ENCODE results near the gene CACNG8. TPM values are rescaled to one million over a fixed set of nuclear protein-coding genes. Genes with fewer than 3 reads are reported as not detected.

CACNG8 gene
- total RNA-seq, 4 donors from 2014 or later = 0.02 to 0.10 (median 0.05) TPM

GRCh38 chr19:54013866-54014265, 51.1 kb downstream of the CACNG8 start:
- no peaks in the 10 kb centered on the region for H3K36me3 ChIP-seq
- H3K27me3 ChIP-seq = peaks cover 0 to 6% (median 0%) of the 10 kb centered on the region in 3 donors
- DNase-seq (no peak), ATAC-seq (no peak)
- no peaks in the 10 kb centered on the region for H3K9me3 ChIP-seq
- in situ Hi-C loops (cut with MboI; ENCODE audit: low sequenced_read_pairs in 4 of 4) (no loop called here), intact Hi-C loops (cut with DNase I; ENCODE audit: low total_unique reads) (no loop called here)
- H3K4me1 ChIP-seq = no peaks in the 10 kb centered on the region
- H3K4me3 ChIP-seq = no peak overlapping the region
- H3K27ac ChIP-seq = no peak overlapping the region
- TF ChIP-seq, protein P1, sequence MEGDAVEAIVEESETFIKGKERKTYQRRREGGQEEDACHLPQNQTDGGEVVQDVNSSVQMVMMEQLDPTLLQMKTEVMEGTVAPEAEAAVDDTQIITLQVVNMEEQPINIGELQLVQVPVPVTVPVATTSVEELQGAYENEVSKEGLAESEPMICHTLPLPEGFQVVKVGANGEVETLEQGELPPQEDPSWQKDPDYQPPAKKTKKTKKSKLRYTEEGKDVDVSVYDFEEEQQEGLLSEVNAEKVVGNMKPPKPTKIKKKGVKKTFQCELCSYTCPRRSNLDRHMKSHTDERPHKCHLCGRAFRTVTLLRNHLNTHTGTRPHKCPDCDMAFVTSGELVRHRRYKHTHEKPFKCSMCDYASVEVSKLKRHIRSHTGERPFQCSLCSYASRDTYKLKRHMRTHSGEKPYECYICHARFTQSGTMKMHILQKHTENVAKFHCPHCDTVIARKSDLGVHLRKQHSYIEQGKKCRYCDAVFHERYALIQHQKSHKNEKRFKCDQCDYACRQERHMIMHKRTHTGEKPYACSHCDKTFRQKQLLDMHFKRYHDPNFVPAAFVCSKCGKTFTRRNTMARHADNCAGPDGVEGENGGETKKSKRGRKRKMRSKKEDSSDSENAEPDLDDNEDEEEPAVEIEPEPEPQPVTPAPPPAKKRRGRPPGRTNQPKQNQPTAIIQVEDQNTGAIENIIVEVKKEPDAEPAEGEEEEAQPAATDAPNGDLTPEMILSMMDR (IDR thresholded peaks at IDR 0.05 in 4 of 5, conservative IDR thresholded peaks at IDR 0.05 in 1 of 5) = no peak
- TF ChIP-seq POLR2A (IDR thresholded peaks at IDR 0.05) = no peak

- Histone ChIP-seq H3K4me3 (no peak overlapping the region), H3K36me3 (no peaks in the 10 kb centered on the region), H3K27me3 (peaks cover 0 to 6% (median 0%) of the 10 kb centered on the region in 3 donors), H3K27ac (no peak overlapping the region), H3K9me3 (no peaks in the 10 kb centered on the region), H3K4me1 (no peaks in the 10 kb centered on the region)
- ATAC-seq (no peak), DNase-seq (no peak)
- in situ Hi-C loops (cut with MboI; ENCODE audit: low sequenced_read_pairs in 4 of 4) (no loop called here), intact Hi-C loops (cut with DNase I; ENCODE audit: low total_unique reads) (no loop called here)
- TF ChIP-seq POLR2A (IDR thresholded peaks at IDR 0.05) = no peak
- TF ChIP-seq, protein P1 (IDR thresholded peaks at IDR 0.05 in 4 of 5, conservative IDR thresholded peaks at IDR 0.05 in 1 of 5) = no peak
These were observed 52.3 kb downstream of the CACNG8 start for GRCh38 chr19:54014920-54015560.

GRCh38 chr19:54017261-54017660, 54.5 kb downstream of the CACNG8 start:
- H3K27me3 ChIP-seq = peaks cover 0 to 6% (median 0%) of the 10 kb centered on the region in 3 donors
- TF ChIP-seq, protein P1 (IDR thresholded peaks at IDR 0.05 in 4 of 5, conservative IDR thresholded peaks at IDR 0.05 in 1 of 5) = no peak
- no peak for TF ChIP-seq POLR2A (IDR thresholded peaks at IDR 0.05)
- DNase-seq (no peak), ATAC-seq (no peak)
- no peak overlapping the region for H3K27ac ChIP-seq
- in situ Hi-C loops (cut with MboI; ENCODE audit: low sequenced_read_pairs in 4 of 4) (no loop called here), intact Hi-C loops (cut with DNase I; ENCODE audit: low total_unique reads) (no loop called here)
- H3K4me3 ChIP-seq = no peak overlapping the region
- no peaks in the 10 kb centered on the region for H3K4me1 ChIP-seq
- H3K9me3 ChIP-seq = no peaks in the 10 kb centered on the region
- H3K36me3 ChIP-seq = no peaks in the 10 kb centered on the region

- ATAC-seq = no peak
- H3K36me3 ChIP-seq = no peaks in the 10 kb centered on the region
- no peaks in the 10 kb centered on the region for H3K9me3 ChIP-seq
- no peak for DNase-seq
- in situ Hi-C loops (cut with MboI; ENCODE audit: low sequenced_read_pairs in 4 of 4) (loop anchor here (5.0 to 10.0 kb wide), 4 partner anchors 109 to 227 kb away; partner anchors contain the start of gene CACNG7 (in 1 of the 4)), intact Hi-C loops (cut with DNase I; ENCODE audit: low total_unique reads) (loop anchor here (5.0 kb wide), 3 partner anchors 39 to 824 kb away; no protein-coding TSS in a partner anchor)
- TF ChIP-seq POLR2A (IDR thresholded peaks at IDR 0.05) = no peak
- TF ChIP-seq, protein P1 (IDR thresholded peaks at IDR 0.05 in 4 of 5, conservative IDR thresholded peaks at IDR 0.05 in 1 of 5) = no peak
- no peaks in the 10 kb centered on the region for H3K4me1 ChIP-seq
- H3K27ac ChIP-seq = no peak overlapping the region
- peaks cover 0 to 1% (median 0%) of the 10 kb centered on the region in 3 donors for H3K27me3 ChIP-seq
- no peak overlapping the region for H3K4me3 ChIP-seq
These were observed 58.6 kb downstream of the CACNG8 start for GRCh38 chr19:54021363-54021762.

Data from gastrocnemius medialis (tissue), 4 donors.